MM.1S (cell line): ENCODE measurements around the gene OSTF1.

Source experiments
- CTCF ChIP-seq: fragments of 300-600 bp; sonication (generic); IDR thresholded peaks from 2 replicates; pipeline ENCODE4 v1.5.1; 2016; ENCODE audit warnings: antibody characterized with exemption, low read length, mixed read lengths
- EZH2 ChIP-seq: fragments of 300-600 bp; sonication (generic); optimal IDR thresholded peaks from 2 replicates; pipeline ENCODE3; 2017; ENCODE audit warnings: low read depth, mild to moderate bottlenecking, antibody characterized with exemption, low read length, mixed read lengths
- EZH2phosphoT487 ChIP-seq: fragments of 300-600 bp; sonication (generic); IDR thresholded peaks from 2 replicates; pipeline ENCODE4 v1.6.1; 2018; ENCODE audit warnings: antibody characterized with exemption, low read length

- TF ChIP-seq CTCF, result no peak
- TF ChIP-seq EZH2, result no peak
- no peak for TF ChIP-seq EZH2phosphoT487
Observed at GRCh38 chr9:75064307-75065025, 23.8 kb upstream of the OSTF1 start.
